ENCODE measurements around the gene MRRF. TPM values are rescaled to one million over a fixed set of nuclear protein-coding genes. Genes with fewer than 3 reads are reported as not detected.

MRRF gene
- total RNA-seq, 2 donors from 2014 or later, result 20.7 to 21.4 TPM

- Histone ChIP-seq H3K4me3 (no peak overlapping the region), H3K4me1 (peaks cover 0 to 42% of the 10 kb centered on the region in 2 donors), H3K36me3 (peaks cover 29% of the 10 kb centered on the region), H3K9me3 (no peaks in the 10 kb centered on the region), H3K27me3 (no peaks in the 10 kb centered on the region), H3K27ac (no peak overlapping the region)
- TF ChIP-seq, protein P1, sequence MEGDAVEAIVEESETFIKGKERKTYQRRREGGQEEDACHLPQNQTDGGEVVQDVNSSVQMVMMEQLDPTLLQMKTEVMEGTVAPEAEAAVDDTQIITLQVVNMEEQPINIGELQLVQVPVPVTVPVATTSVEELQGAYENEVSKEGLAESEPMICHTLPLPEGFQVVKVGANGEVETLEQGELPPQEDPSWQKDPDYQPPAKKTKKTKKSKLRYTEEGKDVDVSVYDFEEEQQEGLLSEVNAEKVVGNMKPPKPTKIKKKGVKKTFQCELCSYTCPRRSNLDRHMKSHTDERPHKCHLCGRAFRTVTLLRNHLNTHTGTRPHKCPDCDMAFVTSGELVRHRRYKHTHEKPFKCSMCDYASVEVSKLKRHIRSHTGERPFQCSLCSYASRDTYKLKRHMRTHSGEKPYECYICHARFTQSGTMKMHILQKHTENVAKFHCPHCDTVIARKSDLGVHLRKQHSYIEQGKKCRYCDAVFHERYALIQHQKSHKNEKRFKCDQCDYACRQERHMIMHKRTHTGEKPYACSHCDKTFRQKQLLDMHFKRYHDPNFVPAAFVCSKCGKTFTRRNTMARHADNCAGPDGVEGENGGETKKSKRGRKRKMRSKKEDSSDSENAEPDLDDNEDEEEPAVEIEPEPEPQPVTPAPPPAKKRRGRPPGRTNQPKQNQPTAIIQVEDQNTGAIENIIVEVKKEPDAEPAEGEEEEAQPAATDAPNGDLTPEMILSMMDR (IDR thresholded peaks at IDR 0.05), result no peak
- DNase-seq (ENCODE audit: low spot score), result no peak
These were observed 2.6 kb upstream of the MRRF start for GRCh38 chr9:122262073-122262472.

DNA sequence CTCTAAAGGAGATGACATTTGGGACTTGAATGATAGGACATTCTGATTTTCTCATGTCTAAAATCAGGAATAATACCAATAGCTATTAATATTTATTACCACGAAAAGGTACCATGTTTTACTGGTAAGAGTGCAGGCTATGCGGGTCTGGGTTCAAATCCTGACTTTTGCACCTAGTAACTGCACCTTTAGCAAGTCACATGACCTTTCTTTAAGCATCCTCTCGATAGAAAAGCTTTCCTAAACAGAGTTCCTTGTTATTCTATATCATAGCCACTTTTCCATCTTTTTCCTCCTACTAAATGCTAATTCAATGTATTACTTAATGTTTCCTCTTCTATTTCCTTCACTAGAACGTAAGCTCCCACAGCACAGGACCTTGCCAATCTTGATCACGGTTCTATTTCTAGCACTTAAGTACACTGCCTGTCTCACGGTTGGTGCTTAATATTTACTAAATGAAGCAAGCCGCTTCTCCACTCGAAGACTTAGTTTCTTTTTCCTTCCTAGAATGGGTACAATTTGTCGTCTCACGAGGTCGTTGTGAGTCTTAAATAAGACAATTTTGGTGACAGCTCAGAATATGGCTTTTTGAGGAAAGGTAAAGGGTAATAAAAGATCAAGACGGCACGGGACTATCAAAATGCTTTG lies 858 bp upstream of the MRRF start:
- no peak for DNase-seq (ENCODE audit: low spot score)
- H3K4me1 ChIP-seq, result peaks cover 0 to 42% of the 10 kb centered on the region in 2 donors
- peak overlapping the region; percentile 70 to 83 for H3K4me3 ChIP-seq
- peaks cover 24% of the 10 kb centered on the region for H3K36me3 ChIP-seq
- no peaks in the 10 kb centered on the region for H3K27me3 ChIP-seq
- H3K27ac ChIP-seq, result peak overlapping the region; percentile 93 to 96
- H3K9me3 ChIP-seq, result no peaks in the 10 kb centered on the region
- TF ChIP-seq, protein P1 (IDR thresholded peaks at IDR 0.05), result no peak

- peaks cover 9% of the 10 kb centered on the region for H3K36me3 ChIP-seq
- H3K4me3 ChIP-seq, result peak overlapping the region; percentile 70 to 83
- H3K27me3 ChIP-seq, result no peaks in the 10 kb centered on the region
- peak overlapping the region; percentile 93 to 96 for H3K27ac ChIP-seq
- H3K4me1 ChIP-seq, result peaks cover 0 to 42% of the 10 kb centered on the region in 2 donors
- DNase-seq (ENCODE audit: low spot score), result no peak
- TF ChIP-seq, protein P1 (IDR thresholded peaks at IDR 0.05), result no peak
- H3K9me3 ChIP-seq, result no peaks in the 10 kb centered on the region
These were observed 650 bp downstream of the MRRF start for GRCh38 chr9:122265149-122265915.

DNA sequence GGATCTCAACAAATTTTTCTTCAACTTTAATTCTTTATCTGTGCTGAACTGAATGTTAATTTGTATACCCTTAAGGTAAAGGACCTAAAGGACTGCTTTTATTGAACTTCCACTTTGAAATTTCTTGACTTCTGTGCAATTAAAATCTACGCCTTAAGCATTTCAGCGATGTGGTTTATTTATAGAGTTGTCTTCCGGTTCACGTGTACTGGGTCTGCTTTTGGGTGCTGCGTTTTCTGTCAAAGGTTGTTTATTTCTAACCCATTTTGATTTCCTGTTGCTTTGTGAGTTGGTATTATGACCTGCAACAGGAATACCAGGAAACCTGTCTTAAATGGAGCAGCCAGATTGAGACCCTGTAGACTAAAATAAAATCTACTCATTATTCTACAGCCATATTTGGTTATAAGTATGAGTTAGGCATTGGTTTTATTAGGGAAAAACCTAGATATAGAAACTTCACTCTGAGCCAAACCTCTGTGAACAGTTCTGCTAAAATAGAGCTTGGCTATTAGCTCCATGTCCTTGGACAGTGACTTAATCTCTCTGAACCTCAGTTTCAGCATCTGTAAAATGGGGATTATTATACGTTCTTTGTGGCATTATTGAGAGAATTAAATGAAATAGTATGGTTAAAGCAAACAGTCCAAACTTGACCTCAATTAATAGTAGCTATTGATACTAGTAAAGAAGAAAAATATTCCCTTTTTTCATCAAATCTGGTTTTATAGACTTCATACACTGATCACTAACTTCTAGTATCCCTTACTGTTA lies 3.5 kb downstream of the MRRF start:
- no peak for DNase-seq (ENCODE audit: low spot score)
- Histone ChIP-seq H3K36me3 (peaks cover 12% of the 10 kb centered on the region), H3K27ac (no peak overlapping the region), H3K9me3 (no peaks in the 10 kb centered on the region), H3K4me1 (peaks cover 0 to 17% of the 10 kb centered on the region in 2 donors), H3K27me3 (no peaks in the 10 kb centered on the region), H3K4me3 (no peak overlapping the region)
- TF ChIP-seq, protein P1 (IDR thresholded peaks at IDR 0.05), result no peak

DNA sequence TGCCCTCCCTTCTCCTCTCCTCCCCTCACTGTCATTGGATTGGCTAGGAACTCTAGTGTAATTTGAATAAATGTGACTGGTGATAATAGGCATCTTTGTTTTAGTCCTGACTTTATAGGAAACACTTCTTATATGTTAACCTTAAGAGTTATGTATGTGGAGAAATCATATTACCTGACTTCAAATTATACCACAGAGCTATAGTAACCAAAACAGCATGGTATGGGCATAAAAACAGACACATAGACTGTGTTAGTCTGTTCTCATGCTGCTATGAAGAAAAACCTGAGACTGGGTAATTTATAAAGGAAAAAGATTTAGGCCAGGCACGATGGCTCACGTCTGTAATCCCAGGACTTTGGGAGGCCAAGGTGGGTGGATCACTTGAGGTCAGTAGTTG lies 9.4 kb downstream of the MRRF start:
- H3K36me3 ChIP-seq, result peaks cover 12% of the 10 kb centered on the region
- DNase-seq (ENCODE audit: low spot score), result no peak
- TF ChIP-seq, protein P1 (IDR thresholded peaks at IDR 0.05), result no peak

More for the DNA sequence above, 9.4 kb downstream of the MRRF start:
- no peaks in the 10 kb centered on the region for H3K27me3 ChIP-seq
- no peak overlapping the region for H3K27ac ChIP-seq
- peaks cover 0 to 16% of the 10 kb centered on the region in 2 donors for H3K9me3 ChIP-seq
- H3K4me1 ChIP-seq, result no peaks in the 10 kb centered on the region
- no peak overlapping the region for H3K4me3 ChIP-seq
